Measurements from ENCODE around the gene WDCP.

DNA sequence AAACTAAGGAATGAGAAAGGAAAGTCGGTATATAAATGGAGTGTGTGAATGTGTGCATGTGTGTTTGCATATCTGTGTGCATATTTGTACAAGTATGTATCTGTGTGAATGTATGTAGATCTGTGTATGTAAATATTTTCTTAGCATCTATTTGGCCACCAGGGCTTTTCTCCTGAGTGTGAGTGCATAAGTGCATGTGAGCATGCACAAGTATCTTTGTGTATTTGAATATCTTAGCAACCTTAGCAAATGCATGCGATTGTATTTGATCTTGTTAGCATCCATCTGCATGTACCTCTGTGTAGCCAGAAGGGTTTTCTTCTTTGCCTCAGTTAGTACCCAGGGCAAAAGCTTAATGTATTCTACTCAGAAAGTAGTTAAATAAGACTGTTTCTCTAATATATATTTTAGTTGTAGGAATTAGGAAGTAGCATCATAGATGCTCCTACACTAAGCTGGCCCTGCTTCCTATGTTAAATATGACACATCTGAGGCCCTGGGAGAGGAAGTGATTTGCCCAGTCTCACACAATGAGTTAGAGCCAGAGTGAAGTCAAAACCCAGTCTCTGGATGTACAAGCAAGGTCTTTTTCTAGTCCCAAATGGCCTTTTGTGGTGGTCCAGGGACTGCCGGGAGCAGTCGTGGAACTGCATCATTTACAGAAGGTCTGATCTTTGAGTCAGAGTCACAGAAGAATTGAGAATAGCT, 11.5 kb upstream of the WDCP start:
- TF ChIP-seq, protein P1, sequence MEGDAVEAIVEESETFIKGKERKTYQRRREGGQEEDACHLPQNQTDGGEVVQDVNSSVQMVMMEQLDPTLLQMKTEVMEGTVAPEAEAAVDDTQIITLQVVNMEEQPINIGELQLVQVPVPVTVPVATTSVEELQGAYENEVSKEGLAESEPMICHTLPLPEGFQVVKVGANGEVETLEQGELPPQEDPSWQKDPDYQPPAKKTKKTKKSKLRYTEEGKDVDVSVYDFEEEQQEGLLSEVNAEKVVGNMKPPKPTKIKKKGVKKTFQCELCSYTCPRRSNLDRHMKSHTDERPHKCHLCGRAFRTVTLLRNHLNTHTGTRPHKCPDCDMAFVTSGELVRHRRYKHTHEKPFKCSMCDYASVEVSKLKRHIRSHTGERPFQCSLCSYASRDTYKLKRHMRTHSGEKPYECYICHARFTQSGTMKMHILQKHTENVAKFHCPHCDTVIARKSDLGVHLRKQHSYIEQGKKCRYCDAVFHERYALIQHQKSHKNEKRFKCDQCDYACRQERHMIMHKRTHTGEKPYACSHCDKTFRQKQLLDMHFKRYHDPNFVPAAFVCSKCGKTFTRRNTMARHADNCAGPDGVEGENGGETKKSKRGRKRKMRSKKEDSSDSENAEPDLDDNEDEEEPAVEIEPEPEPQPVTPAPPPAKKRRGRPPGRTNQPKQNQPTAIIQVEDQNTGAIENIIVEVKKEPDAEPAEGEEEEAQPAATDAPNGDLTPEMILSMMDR (IDR thresholded peaks at IDR 0.05): no peak
- TF ChIP-seq EP300 (IDR thresholded peaks at IDR 0.05) (no peak), POLR2A (IDR thresholded peaks at IDR 0.05) (no peak), POLR2AphosphoS5 (IDR thresholded peaks at IDR 0.05) (no peak)

Measured in stomach (tissue), 4 donors.